ENCODE data around the gene CCNB1IP1.

DNA sequence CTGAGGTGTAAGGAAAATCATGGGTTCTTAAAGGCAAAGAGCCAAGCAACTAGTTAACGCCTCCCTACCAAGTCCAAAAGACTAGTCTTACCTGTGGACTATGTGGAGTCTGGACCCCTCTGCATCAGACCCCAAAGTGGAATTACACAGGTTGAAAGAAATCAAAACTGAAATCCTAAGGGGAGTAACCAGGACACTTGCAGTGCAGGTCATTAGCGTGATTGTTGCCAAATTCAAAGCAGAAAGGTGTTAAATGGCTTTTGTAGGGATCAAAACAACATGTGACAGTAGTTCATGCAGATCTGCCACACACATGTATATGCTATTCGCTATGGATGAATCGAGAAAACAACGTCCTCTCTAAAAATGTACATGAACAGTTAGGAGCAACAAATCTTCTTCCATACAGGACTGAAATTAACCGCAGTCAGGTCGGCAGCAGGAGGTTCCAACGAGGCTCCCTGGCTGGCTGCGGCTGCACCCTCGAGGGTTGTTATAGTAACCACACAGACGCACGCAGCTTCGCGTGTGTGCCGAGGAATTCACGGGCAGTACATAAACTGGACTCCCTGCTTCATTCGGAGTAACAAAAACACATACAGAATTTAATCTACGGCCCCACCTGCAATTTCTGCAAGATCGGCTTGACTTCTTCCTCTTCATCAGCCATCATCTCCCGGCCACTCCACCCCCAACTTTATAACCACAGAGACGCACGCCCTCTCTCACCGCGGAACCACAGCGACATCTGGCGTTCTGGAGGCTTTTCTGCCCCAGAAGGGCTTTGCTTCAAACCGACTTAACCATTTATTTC, 27.6 kb downstream of the CCNB1IP1 start, which contains the start of gene TTC5:
- TF ChIP-seq CTCF (conservative IDR thresholded peaks at IDR 0.05) (peak; percentile 92), ZFX (IDR thresholded peaks at IDR 0.05) (no peak)
